Body of pancreas (tissue), 4 donors: ENCODE measurements around the gene TCN2.

Experiments used
- POLR2A ChIP-seq, 3 donors: fragments of 450-650 bp; IDR thresholded peaks; one replicate each; pipeline ENCODE4 v1.6.1; 2016; ENCODE audit warnings: antibody characterized with exemption in 3 of 3, mild to moderate bottlenecking in 2 of 3
- TF ChIP-seq, protein P1 (sequence below), 7 experiments: fragments of 450-650 bp in 4 of 7; fragments of 200-600 bp in 3 of 7; sonication (generic) in 3 of 7; IDR thresholded peaks; one replicate each; pipeline ENCODE4 v1.5.1; 2016 to 2019; ENCODE audit warnings: antibody characterized with exemption in 7 of 7

GRCh38 chr22:30609260-30610185 lies 2.5 kb downstream of the TCN2 start:
- TF ChIP-seq, protein P1, sequence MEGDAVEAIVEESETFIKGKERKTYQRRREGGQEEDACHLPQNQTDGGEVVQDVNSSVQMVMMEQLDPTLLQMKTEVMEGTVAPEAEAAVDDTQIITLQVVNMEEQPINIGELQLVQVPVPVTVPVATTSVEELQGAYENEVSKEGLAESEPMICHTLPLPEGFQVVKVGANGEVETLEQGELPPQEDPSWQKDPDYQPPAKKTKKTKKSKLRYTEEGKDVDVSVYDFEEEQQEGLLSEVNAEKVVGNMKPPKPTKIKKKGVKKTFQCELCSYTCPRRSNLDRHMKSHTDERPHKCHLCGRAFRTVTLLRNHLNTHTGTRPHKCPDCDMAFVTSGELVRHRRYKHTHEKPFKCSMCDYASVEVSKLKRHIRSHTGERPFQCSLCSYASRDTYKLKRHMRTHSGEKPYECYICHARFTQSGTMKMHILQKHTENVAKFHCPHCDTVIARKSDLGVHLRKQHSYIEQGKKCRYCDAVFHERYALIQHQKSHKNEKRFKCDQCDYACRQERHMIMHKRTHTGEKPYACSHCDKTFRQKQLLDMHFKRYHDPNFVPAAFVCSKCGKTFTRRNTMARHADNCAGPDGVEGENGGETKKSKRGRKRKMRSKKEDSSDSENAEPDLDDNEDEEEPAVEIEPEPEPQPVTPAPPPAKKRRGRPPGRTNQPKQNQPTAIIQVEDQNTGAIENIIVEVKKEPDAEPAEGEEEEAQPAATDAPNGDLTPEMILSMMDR (IDR thresholded peaks at IDR 0.05), result no peak
- TF ChIP-seq POLR2A (IDR thresholded peaks at IDR 0.05), result no peak
